HG03460 (cell line): ENCODE measurements around the gene SMOC1.
"Not testable (repeated sequence)": the region's sequence is repeated elsewhere in the genome, so short reads cannot be mapped to it uniquely, and the experiment has no call there.

Experiments
- ATAC-seq: cut with Tn5 transposase; IDR thresholded peaks from one replicate; pipeline ENCODE4 v1.9.1; 2021; ENCODE audit not compliant: unreplicated experiment

The SMOC1 gene

GRCh38 chr14:69896080-69896479 lies 16.9 kb downstream of the SMOC1 start:
- ATAC-seq: no peak

GRCh38 chr14:69896972-69897371 lies 17.8 kb downstream of the SMOC1 start:
- no peak for ATAC-seq

GRCh38 chr14:69900603-69901002 lies 21.4 kb downstream of the SMOC1 start:
- no peak for ATAC-seq

GRCh38 chr14:69901113-69901951 lies 22.1 kb downstream of the SMOC1 start:
- ATAC-seq: no peak

GRCh38 chr14:69903046-69903445 lies 23.8 kb downstream of the SMOC1 start:
- ATAC-seq: not testable (repeated sequence)

- no peak for ATAC-seq
Observed at GRCh38 chr14:69904246-69904645, 25.0 kb downstream of the SMOC1 start.

- ATAC-seq: no peak
Observed at GRCh38 chr14:69906201-69906600, 27.0 kb downstream of the SMOC1 start.

GRCh38 chr14:69909826-69910550 lies 30.8 kb downstream of the SMOC1 start:
- ATAC-seq: no peak

GRCh38 chr14:69910871-69911270 lies 31.7 kb downstream of the SMOC1 start:
- no peak for ATAC-seq

- no peak for ATAC-seq
Observed at GRCh38 chr14:69913686-69914085, 34.5 kb downstream of the SMOC1 start.

GRCh38 chr14:69916396-69916795 lies 37.2 kb downstream of the SMOC1 start:
- ATAC-seq: no peak

GRCh38 chr14:69917287-69917686 lies 38.1 kb downstream of the SMOC1 start:
- ATAC-seq: no peak

GRCh38 chr14:69919815-69920214 lies 40.6 kb downstream of the SMOC1 start:
- no peak for ATAC-seq

GRCh38 chr14:69921052-69921451 lies 41.8 kb downstream of the SMOC1 start:
- no peak for ATAC-seq

- no peak for ATAC-seq
Observed at GRCh38 chr14:69922198-69922597, 43.0 kb downstream of the SMOC1 start.

- ATAC-seq: no peak
Observed at GRCh38 chr14:69924201-69924600, 45.0 kb downstream of the SMOC1 start.

GRCh38 chr14:69928111-69928523 lies 48.9 kb downstream of the SMOC1 start:
- ATAC-seq: no peak

- no peak for ATAC-seq
Observed at GRCh38 chr14:69930780-69931379, 51.7 kb downstream of the SMOC1 start.

GRCh38 chr14:69931960-69932359 lies 52.7 kb downstream of the SMOC1 start:
- no peak for ATAC-seq

- no peak for ATAC-seq
Observed at GRCh38 chr14:69932391-69932790, 53.2 kb downstream of the SMOC1 start.

- no peak for ATAC-seq
Observed at GRCh38 chr14:69933623-69934275, 54.5 kb downstream of the SMOC1 start.
